KOPT-K1 (cell line): ENCODE results near the gene SYT8.
A peak's percentile ranks its signal among the peaks of the same experiment; 100 is the strongest.

Experiments
- H3K27ac ChIP-seq: fragments of 200-600 bp; sonication (generic); 2 replicates; pipeline ENCODE4 v1.5.1; 2016; ENCODE audit warnings: antibody characterized with exemption, mild to moderate bottlenecking, low read depth, low read length; ENCODE audit not compliant: poor library complexity, severe bottlenecking
- H3K36me3 ChIP-seq: fragments of 200-600 bp; sonication (generic); 2 replicates; pipeline ENCODE4 v1.5.1; 2017; ENCODE audit warnings: antibody characterized with exemption, mild to moderate bottlenecking, low read length, moderate library complexity; ENCODE audit not compliant: insufficient read depth
- H3K9me3 ChIP-seq: fragments of 200-600 bp; sonication (generic); 2 replicates; pipeline ENCODE4 v1.5.1; 2017; ENCODE audit warnings: antibody characterized with exemption, low read length, mild to moderate bottlenecking; ENCODE audit not compliant: insufficient read depth, poor library complexity, severe bottlenecking

The SYT8 gene

GRCh38 chr11:1854949-1855885 lies 20.4 kb downstream of the SYT8 start:
- Histone ChIP-seq H3K36me3 (no peaks in the 10 kb centered on the region), H3K9me3 (no peaks in the 10 kb centered on the region), H3K27ac (peak overlapping the region; percentile 81)

GRCh38 chr11:1855886-1856265 lies 21.1 kb downstream of the SYT8 start:
- no peaks in the 10 kb centered on the region for H3K36me3 ChIP-seq
- H3K27ac ChIP-seq = no peak overlapping the region

GRCh38 chr11:1856306-1857005 lies 21.7 kb downstream of the SYT8 start:
- Histone ChIP-seq H3K27ac (no peak overlapping the region), H3K36me3 (no peaks in the 10 kb centered on the region), H3K9me3 (no peaks in the 10 kb centered on the region)

More at GRCh38 chr11:1855886-1856265, 21.1 kb downstream of the SYT8 start:
- no peaks in the 10 kb centered on the region for H3K9me3 ChIP-seq

- Histone ChIP-seq H3K36me3 (no peaks in the 10 kb centered on the region), H3K27ac (no peak overlapping the region), H3K9me3 (no peaks in the 10 kb centered on the region)
Observed at GRCh38 chr11:1857064-1857463, 22.3 kb downstream of the SYT8 start.

GRCh38 chr11:1858154-1858553 lies 23.4 kb downstream of the SYT8 start:
- no peaks in the 10 kb centered on the region for H3K9me3 ChIP-seq
- H3K27ac ChIP-seq = no peak overlapping the region
- H3K36me3 ChIP-seq = no peaks in the 10 kb centered on the region

- H3K9me3 ChIP-seq = no peaks in the 10 kb centered on the region
- H3K36me3 ChIP-seq = no peaks in the 10 kb centered on the region
- no peak overlapping the region for H3K27ac ChIP-seq
Observed at GRCh38 chr11:1858576-1858975, 23.8 kb downstream of the SYT8 start.

GRCh38 chr11:1859004-1859403 lies 24.2 kb downstream of the SYT8 start:
- Histone ChIP-seq H3K36me3 (no peaks in the 10 kb centered on the region), H3K27ac (no peak overlapping the region), H3K9me3 (no peaks in the 10 kb centered on the region)

GRCh38 chr11:1860108-1860507 lies 25.3 kb downstream of the SYT8 start:
- no peaks in the 10 kb centered on the region for H3K9me3 ChIP-seq
- H3K36me3 ChIP-seq = no peaks in the 10 kb centered on the region
- H3K27ac ChIP-seq = no peak overlapping the region

- Histone ChIP-seq H3K27ac (no peak overlapping the region), H3K36me3 (no peaks in the 10 kb centered on the region)
Observed at GRCh38 chr11:1861435-1862411, 26.9 kb downstream of the SYT8 start.

GRCh38 chr11:1862588-1863351 lies 28.0 kb downstream of the SYT8 start:
- H3K27ac ChIP-seq = no peak overlapping the region
- no peaks in the 10 kb centered on the region for H3K36me3 ChIP-seq
- no peaks in the 10 kb centered on the region for H3K9me3 ChIP-seq

More at GRCh38 chr11:1861435-1862411, 26.9 kb downstream of the SYT8 start:
- no peaks in the 10 kb centered on the region for H3K9me3 ChIP-seq

GRCh38 chr11:1863352-1864216 lies 28.8 kb downstream of the SYT8 start:
- no peaks in the 10 kb centered on the region for H3K36me3 ChIP-seq
- H3K9me3 ChIP-seq = no peaks in the 10 kb centered on the region
- H3K27ac ChIP-seq = no peak overlapping the region

- H3K36me3 ChIP-seq = no peaks in the 10 kb centered on the region
- no peak overlapping the region for H3K27ac ChIP-seq
- H3K9me3 ChIP-seq = no peaks in the 10 kb centered on the region
Observed at GRCh38 chr11:1864231-1864630, 29.4 kb downstream of the SYT8 start.

- Histone ChIP-seq H3K27ac (no peak overlapping the region), H3K36me3 (no peaks in the 10 kb centered on the region)
Observed at GRCh38 chr11:1864831-1865665, 30.3 kb downstream of the SYT8 start.

More at GRCh38 chr11:1864831-1865665, 30.3 kb downstream of the SYT8 start:
- H3K9me3 ChIP-seq = no peaks in the 10 kb centered on the region
